Loucy (cell line): ENCODE measurements around the gene MRPS15.

Experiments
- EZH2phosphoT487 ChIP-seq: fragments of 200-600 bp; IDR thresholded peaks from 2 replicates; pipeline ENCODE4 v1.6.1; 2018; ENCODE audit warnings: antibody characterized with exemption, mild to moderate bottlenecking, moderate library complexity, borderline replicate concordance
- TF ChIP-seq, protein P1 (sequence below): fragments of 200-600 bp; sonication (generic); conservative IDR thresholded peaks from 2 replicates; pipeline ENCODE4 v1.5.1; 2014; ENCODE audit warnings: mild to moderate bottlenecking, antibody characterized with exemption, low read length

DNA sequence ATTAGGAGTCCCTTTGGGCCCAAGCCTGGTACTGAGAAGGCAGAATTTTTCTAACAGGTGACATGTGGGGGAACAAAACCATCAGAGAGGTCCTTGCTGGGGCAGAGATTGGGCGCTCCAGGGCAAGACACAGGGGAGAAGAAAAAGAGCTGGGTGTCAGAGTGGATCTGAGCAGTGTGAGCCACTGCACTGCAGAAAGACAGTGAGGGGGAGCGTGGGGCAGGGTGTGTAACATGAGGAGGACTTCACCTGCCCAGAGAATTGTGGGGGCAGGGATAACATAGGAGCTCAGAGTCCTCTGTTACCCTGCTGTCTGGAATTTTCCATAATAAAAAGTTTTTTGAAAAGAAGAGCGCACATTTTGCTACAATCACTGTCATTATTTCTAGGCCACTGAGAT, 44.1 kb upstream of the MRPS15 start:
- TF ChIP-seq, protein P1, sequence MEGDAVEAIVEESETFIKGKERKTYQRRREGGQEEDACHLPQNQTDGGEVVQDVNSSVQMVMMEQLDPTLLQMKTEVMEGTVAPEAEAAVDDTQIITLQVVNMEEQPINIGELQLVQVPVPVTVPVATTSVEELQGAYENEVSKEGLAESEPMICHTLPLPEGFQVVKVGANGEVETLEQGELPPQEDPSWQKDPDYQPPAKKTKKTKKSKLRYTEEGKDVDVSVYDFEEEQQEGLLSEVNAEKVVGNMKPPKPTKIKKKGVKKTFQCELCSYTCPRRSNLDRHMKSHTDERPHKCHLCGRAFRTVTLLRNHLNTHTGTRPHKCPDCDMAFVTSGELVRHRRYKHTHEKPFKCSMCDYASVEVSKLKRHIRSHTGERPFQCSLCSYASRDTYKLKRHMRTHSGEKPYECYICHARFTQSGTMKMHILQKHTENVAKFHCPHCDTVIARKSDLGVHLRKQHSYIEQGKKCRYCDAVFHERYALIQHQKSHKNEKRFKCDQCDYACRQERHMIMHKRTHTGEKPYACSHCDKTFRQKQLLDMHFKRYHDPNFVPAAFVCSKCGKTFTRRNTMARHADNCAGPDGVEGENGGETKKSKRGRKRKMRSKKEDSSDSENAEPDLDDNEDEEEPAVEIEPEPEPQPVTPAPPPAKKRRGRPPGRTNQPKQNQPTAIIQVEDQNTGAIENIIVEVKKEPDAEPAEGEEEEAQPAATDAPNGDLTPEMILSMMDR = no peak
- no peak for TF ChIP-seq EZH2phosphoT487
